KBM-7 (cell line): ENCODE data around the gene MRPL55.
A peak's percentile ranks its signal among the peaks of the same experiment; 100 is the strongest.

Experiments used
- DNase-seq: peaks from one replicate; pipeline ENCODE4 v3.0.0-alpha.2; 2015
- in situ Hi-C: fragments of 300-500 bp; cut with MboI; formaldehyde crosslinking; loops from 2 replicates; pipeline ENCODE4 v1.14.3; 2020; ENCODE audit warnings: low sequenced_read_pairs, low pct_unique_long_range_greater_than_20kb, mixed read lengths

MRPL55 gene

GRCh38 chr1:228092342-228093049 is 16.6 kb downstream of the MRPL55 start:
- in situ Hi-C loops: no loop called here
- DNase-seq: no peak

GRCh38 chr1:228091084-228091483 is 18.0 kb downstream of the MRPL55 start:
- DNase-seq: no peak
- in situ Hi-C loops: no loop called here

- no peak for DNase-seq
- in situ Hi-C loops: no loop called here
Observed at GRCh38 chr1:228090613-228091081, 18.5 kb downstream of the MRPL55 start.

- peak; percentile 75 for DNase-seq
- in situ Hi-C loops: no loop called here
Observed at GRCh38 chr1:228089519-228090380, 19.3 kb downstream of the MRPL55 start.

- in situ Hi-C loops: no loop called here
- peak; percentile 26 for DNase-seq
Observed at GRCh38 chr1:228088586-228089498, 20.3 kb downstream of the MRPL55 start.

- in situ Hi-C loops: no loop called here
- peak; percentile 54 for DNase-seq
Observed at GRCh38 chr1:228087771-228088251, 21.3 kb downstream of the MRPL55 start.

- in situ Hi-C loops: no loop called here
- peak; percentile 41 for DNase-seq
Observed at GRCh38 chr1:228085287-228085951, 23.7 kb downstream of the MRPL55 start.

GRCh38 chr1:228084797-228085196 is 24.3 kb downstream of the MRPL55 start:
- DNase-seq: no peak
- in situ Hi-C loops: no loop called here

- in situ Hi-C loops: no loop called here
- DNase-seq: peak; percentile 34
Observed at GRCh38 chr1:228084325-228084724, 24.8 kb downstream of the MRPL55 start.

GRCh38 chr1:228083871-228084278 is 25.2 kb downstream of the MRPL55 start:
- in situ Hi-C loops: no loop called here
- DNase-seq: no peak

GRCh38 chr1:228082918-228083870 is 25.9 kb downstream of the MRPL55 start:
- no peak for DNase-seq
- in situ Hi-C loops: no loop called here

GRCh38 chr1:228082214-228082917 is 26.7 kb downstream of the MRPL55 start, which contains the start of gene ARF1:
ARF1 (plus strand) TSS chr1:228082708; CDS start chr1:228097115, 14,407 bp downstream.
- in situ Hi-C loops: no loop called here
- peak; percentile 92 for DNase-seq

- in situ Hi-C loops: no loop called here
- DNase-seq: peak; percentile 25
Observed at GRCh38 chr1:228081578-228082213, 27.4 kb downstream of the MRPL55 start.

GRCh38 chr1:228081144-228081543 is 28.0 kb downstream of the MRPL55 start:
- no peak for DNase-seq
- in situ Hi-C loops: no loop called here

GRCh38 chr1:228079601-228080263 is 29.4 kb downstream of the MRPL55 start:
- in situ Hi-C loops: loop anchor here (10.0 kb wide), 1 partner anchor 65 kb away; no protein-coding TSS in a partner anchor
- no peak for DNase-seq

GRCh38 chr1:228079013-228079412 is 30.1 kb downstream of the MRPL55 start:
- in situ Hi-C loops: loop anchor here (10.0 kb wide), 1 partner anchor 64 kb away; no protein-coding TSS in a partner anchor
- DNase-seq: no peak
